GM23338 (cell line): ENCODE results near the gene NDRG3. TPM values are rescaled to one million over a fixed set of nuclear protein-coding genes. Genes with fewer than 3 reads are reported as not detected.

ENCODE experiments used
- ATAC-seq: fragments of 200-7000 bp; cut with Tn5 transposase; 3 replicates; pipeline ENCODE4 v1.9.1; 2020
- DNase-seq: peaks from one replicate; pipeline ENCODE4 v3.0.0-alpha.2; 2015; ENCODE audit warnings: low spot score
- H2AFZ ChIP-seq: fragments of 200-600 bp; sonication (generic); 2 replicates; pipeline ENCODE4 v1.8.0; 2016; ENCODE audit warnings: antibody characterized with exemption, mild to moderate bottlenecking, moderate library complexity
- H3F3A ChIP-seq: fragments of 200-600 bp; sonication (generic); replicated peaks from 2 replicates; pipeline ENCODE4 v1.8.0; 2017; ENCODE audit warnings: antibody characterized with exemption, mixed run types, low read depth
- H3K27ac ChIP-seq: fragments of 200-600 bp; sonication (generic); 2 replicates; pipeline ENCODE4 v1.6.1; 2016; ENCODE audit warnings: low read depth
- H3K27me3 ChIP-seq: fragments of 200-600 bp; sonication (generic); 2 replicates; pipeline ENCODE4 v1.8.0; 2016; ENCODE audit warnings: mild to moderate bottlenecking, mixed run types, moderate library complexity; ENCODE audit not compliant: insufficient read depth
- H3K36me3 ChIP-seq: fragments of 200-600 bp; sonication (generic); 2 replicates; pipeline ENCODE4 v1.8.0; 2016; ENCODE audit warnings: mild to moderate bottlenecking; ENCODE audit not compliant: insufficient read depth
- H3K4me1 ChIP-seq: fragments of 200-600 bp; sonication (generic); 2 replicates; pipeline ENCODE4 v1.8.0; 2016; ENCODE audit warnings: mild to moderate bottlenecking, moderate library complexity; ENCODE audit not compliant: insufficient read depth
- H3K4me2 ChIP-seq: fragments of 200-600 bp; sonication (generic); 2 replicates; pipeline ENCODE4 v1.7.1; 2017; ENCODE audit warnings: mixed run types
- H3K4me3 ChIP-seq: fragments of 200-600 bp; sonication (generic); 2 replicates; pipeline ENCODE4 v1.6.1; 2016; ENCODE audit warnings: mixed run types
- H3K79me2 ChIP-seq: fragments of 200-600 bp; sonication (generic); replicated peaks from 2 replicates; pipeline ENCODE4 v1.8.0; 2017; ENCODE audit warnings: mild to moderate bottlenecking; ENCODE audit not compliant: insufficient read depth
- H3K9me2 ChIP-seq: fragments of 200-600 bp; sonication (generic); 2 replicates; pipeline ENCODE4 v1.8.0; 2017; ENCODE audit not compliant: insufficient read depth
- H4K20me1 ChIP-seq: fragments of 200-600 bp; sonication (generic); replicated peaks from 2 replicates; pipeline ENCODE4 v1.8.0; 2017; ENCODE audit warnings: mild to moderate bottlenecking; ENCODE audit not compliant: insufficient read depth
- H3K27ac Mint-ChIP-seq: 2 replicates; pipeline ENCODE4 v1.8.0; 2020; ENCODE audit warnings: inconsistent platforms, mild to moderate bottlenecking, moderate library complexity, mixed read lengths
- H3K27me3 Mint-ChIP-seq: 3 replicates; pipeline ENCODE4 v1.8.0; 2022; ENCODE audit warnings: low read depth, mild to moderate bottlenecking, moderate library complexity, mixed read lengths, inconsistent platforms; ENCODE audit not compliant: insufficient read depth, poor library complexity
- H3K36me3 Mint-ChIP-seq: 3 replicates; pipeline ENCODE4 v1.8.0; 2021; ENCODE audit warnings: low read depth, mild to moderate bottlenecking, inconsistent platforms, moderate library complexity, mixed read lengths
- H3K4me1 Mint-ChIP-seq: 3 replicates; pipeline ENCODE4 v1.8.0; 2020; ENCODE audit warnings: mild to moderate bottlenecking, inconsistent platforms, mixed read lengths
- H3K4me3 Mint-ChIP-seq: 3 replicates; pipeline ENCODE4 v1.8.0; 2021; ENCODE audit warnings: moderate library complexity, mild to moderate bottlenecking, inconsistent platforms, mixed read lengths
- H3K9me3 Mint-ChIP-seq: 3 replicates; pipeline ENCODE4 v1.8.0; 2020; ENCODE audit warnings: moderate library complexity, mild to moderate bottlenecking, inconsistent platforms, mixed read lengths
- CREB1 ChIP-seq: fragments of 250-450 bp; sonication (Bioruptor Pico); IDR thresholded peaks from 2 replicates; pipeline ENCODE4 v1.5.0; 2020; ENCODE audit warnings: low read depth, mild to moderate bottlenecking, moderate library complexity
- CTCF ChIP-seq, 2 experiments: fragments of 200-600 bp in 1 of 2; sonication (generic) in 1 of 2; conservative IDR thresholded peaks; 2 replicates each; pipeline versions ENCODE4 v1.5.1 to v1.6.1; 2016 to 2017; ENCODE audit warnings: antibody characterized with exemption in 2 of 2, low read depth in 2 of 2, mild to moderate bottlenecking in 2 of 2, moderate library complexity in 1 of 2
- EZH2 ChIP-seq: fragments of 200-600 bp; sonication (generic); IDR thresholded peaks from one replicate; pipeline ENCODE4 v1.8.0; 2017; ENCODE audit warnings: antibody characterized with exemption, mild to moderate bottlenecking, low read depth; ENCODE audit not compliant: unreplicated experiment
- EZH2phosphoT487 ChIP-seq: fragments of 200-600 bp; sonication (generic); IDR thresholded peaks from one replicate; pipeline ENCODE4 v1.8.1; 2018; ENCODE audit warnings: antibody characterized with exemption; ENCODE audit not compliant: unreplicated experiment
- NANOG ChIP-seq: IDR thresholded peaks from 2 replicates; pipeline ENCODE4 v1.6.1; 2016; ENCODE audit warnings: antibody characterized with exemption, borderline replicate concordance
- POLR2AphosphoS5 ChIP-seq: IDR thresholded peaks from 2 replicates; pipeline ENCODE4 v1.6.1; 2016; ENCODE audit warnings: antibody characterized with exemption, low read depth
- ZNF331 ChIP-seq: fragments of 250-450 bp; sonication (Bioruptor Pico); IDR thresholded peaks from 2 replicates; pipeline ENCODE4 v1.5.0; 2020; ENCODE audit warnings: low read depth, mild to moderate bottlenecking, moderate library complexity
- ZNF462 ChIP-seq: fragments of 250-450 bp; sonication (Bioruptor Pico); IDR thresholded peaks from 2 replicates; pipeline ENCODE4 v1.5.0; 2020; ENCODE audit warnings: mild to moderate bottlenecking, moderate library complexity
- polyA plus RNA-seq: library from polyadenylated mRNA; unstranded; fragments of >200 nt; fragmentation: Nextera tagmentation; extraction: Ambion mirVana; gene quantifications from 2 replicates; pipeline ENCODE4 v1.2.1, GENCODE V29; 2016
- total RNA-seq: library from RNA; depleted of rRNA; stranded (reverse); fragments of >200 nt; shearing (Covaris generic); gene quantifications from 2 replicates; pipeline ENCODE4 v1.2.3, GENCODE V29; 2014

The NDRG3 gene
- total and polyA plus RNA-seq, 2 experiments from 2014 or later: 18.6 to 24.0 TPM

DNA sequence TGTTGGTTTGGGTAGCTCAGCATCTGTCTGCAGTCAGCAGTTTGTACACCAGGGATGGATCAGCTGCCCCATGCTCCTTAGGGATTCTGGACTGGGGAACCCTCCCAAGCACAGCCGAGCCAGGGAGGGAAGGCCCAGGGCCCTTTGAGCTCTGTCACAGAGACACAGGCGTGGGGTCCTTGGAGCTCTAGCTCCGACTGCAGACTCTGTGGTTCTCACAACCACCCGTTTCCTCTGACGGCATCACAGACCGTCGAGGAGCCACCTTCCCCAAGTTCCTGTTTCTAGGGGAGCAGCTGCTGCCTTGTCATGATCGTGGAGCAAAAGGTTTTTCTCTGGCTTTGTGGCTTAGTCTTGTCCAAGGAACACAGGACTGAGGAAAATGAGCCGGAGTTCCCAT, 99.9 kb downstream of the NDRG3 start, which contains the start of gene SLA2:
Gene SLA2 (minus strand): TSS at position 199 of the 400 bp plus-strand sequence. CDS start 4,861 bp downstream, outside the sequence.
- no peaks in the 10 kb centered on the region for H4K20me1 ChIP-seq
- Mint-ChIP-seq H3K27me3 (peaks cover 13% of the 10 kb centered on the region), H3K9me3 (no peaks in the 10 kb centered on the region), H3K4me3 (no peak within 1 kb of the TSS), H3K36me3 (no peaks in the 10 kb centered on the region), H3K4me1 (peaks cover 27% of the 10 kb centered on the region), H3K27ac (peak within 1 kb of the TSS; percentile 91)
- no peak within 1 kb of the TSS for H3K4me3 ChIP-seq
- no peak for DNase-seq
- H3K9me2 ChIP-seq: no peaks in the 10 kb centered on the region
- no peaks in the 10 kb centered on the region; the same call in 1 of the 2 replicates for H3F3A ChIP-seq
- H2AFZ ChIP-seq: no peak within 1 kb of the TSS; the same call in 1 of the 2 replicates
- H3K4me2 ChIP-seq: no peak within 1 kb of the TSS
- ATAC-seq: no peak; the same call in 2 of the 3 replicates
- H3K36me3 ChIP-seq: no peaks in the 10 kb centered on the region
- peaks cover 19% of the 10 kb centered on the region for H3K4me1 ChIP-seq
- H3K27me3 ChIP-seq: no peaks in the 10 kb centered on the region
- H3K79me2 ChIP-seq: no peaks in the 10 kb centered on the region
- TF ChIP-seq POLR2AphosphoS5 (no peak), EZH2 (no peak), ZNF331 (CRISPR knock-in tag) (no peak), ZNF462 (CRISPR knock-in tag) (no peak), CREB1 (CRISPR knock-in tag) (no peak), EZH2phosphoT487 (no peak), CTCF (conservative IDR thresholded peaks at IDR 0.05; ENCODE audit: low read depth in 2 of 2) (no peak), NANOG (no peak)
- H3K27ac ChIP-seq: peak within 1 kb of the TSS; percentile 55; the same call in 1 of the 2 replicates
